HUDEP-2 (cell line): Measurements from ENCODE around the gene PLD4.
"Not testable (repeated sequence)": the region's sequence is repeated elsewhere in the genome, so short reads cannot be mapped to it uniquely, and the experiment has no call there.

Experiments
- DNase-seq, 76 experiments: peaks; one replicate each; lab custom pipeline; 2025; ENCODE audit not compliant: unreplicated experiment in 76 of 76; lab: John Stamatoyannopoulos, UW

The PLD4 gene

GRCh38 chr14:104885973-104886689 lies 38.5 kb upstream of the PLD4 start:
- DNase-seq: no peak

GRCh38 chr14:104886690-104887622 lies 37.7 kb upstream of the PLD4 start:
- no peak for DNase-seq

GRCh38 chr14:104887623-104888488 lies 36.8 kb upstream of the PLD4 start:
- no peak for DNase-seq

GRCh38 chr14:104888489-104889374 lies 35.9 kb upstream of the PLD4 start:
- no peak for DNase-seq

GRCh38 chr14:104889375-104889757 lies 35.3 kb upstream of the PLD4 start:
- DNase-seq: no peak

GRCh38 chr14:104890292-104890691 lies 34.4 kb upstream of the PLD4 start:
- DNase-seq: not testable (repeated sequence)

GRCh38 chr14:104891121-104891551 lies 33.5 kb upstream of the PLD4 start:
- DNase-seq: no peak

- DNase-seq: no peak
Observed at GRCh38 chr14:104891664-104892530, 32.8 kb upstream of the PLD4 start.

- DNase-seq: no peak
Observed at GRCh38 chr14:104892531-104893434, 31.9 kb upstream of the PLD4 start.

- no peak for DNase-seq
Observed at GRCh38 chr14:104893435-104894207, 31.1 kb upstream of the PLD4 start.

GRCh38 chr14:104894331-104895206 lies 30.1 kb upstream of the PLD4 start:
- no peak for DNase-seq

- no peak for DNase-seq
Observed at GRCh38 chr14:104895207-104895785, 29.4 kb upstream of the PLD4 start.

- DNase-seq: no peak
Observed at GRCh38 chr14:104895786-104896661, 28.7 kb upstream of the PLD4 start.

GRCh38 chr14:104897330-104898194 lies 27.1 kb upstream of the PLD4 start:
- DNase-seq: no peak
